Skeletal muscle tissue (tissue), 4 donors: ENCODE measurements around the gene ATP11C. TPM values are rescaled to one million over a fixed set of nuclear protein-coding genes. Genes with fewer than 3 reads are reported as not detected.

Source experiments
- H3K27ac ChIP-seq: one replicate; pipeline ENCODE4 v1.7.0; 2013; ENCODE audit warnings: mild to moderate bottlenecking, low read depth, low read length, inconsistent platforms
- H3K27me3 ChIP-seq, 3 donors: one replicate each; pipeline ENCODE4 v1.7.0; 2013; ENCODE audit warnings: low read length in 3 of 3; ENCODE audit not compliant: control insufficient read depth in 3 of 3, insufficient read depth in 3 of 3
- H3K36me3 ChIP-seq, 3 donors: one replicate each; pipeline ENCODE4 v1.7.0; 2013; ENCODE audit warnings: low read length in 3 of 3; ENCODE audit not compliant: control insufficient read depth in 3 of 3, insufficient read depth in 3 of 3
- H3K4me1 ChIP-seq, 3 donors: one replicate each; pipeline ENCODE4 v1.7.0; 2013; ENCODE audit warnings: low read length in 3 of 3, mild to moderate bottlenecking in 3 of 3; ENCODE audit not compliant: control insufficient read depth in 3 of 3, insufficient read depth in 3 of 3
- H3K4me3 ChIP-seq, 3 donors: one replicate each; pipeline ENCODE4 v1.7.0; 2013; ENCODE audit warnings: low read length in 3 of 3
- H3K9ac ChIP-seq, 3 donors: one replicate each; pipeline ENCODE4 v1.7.0; 2013; ENCODE audit warnings: low read length in 3 of 3, mild to moderate bottlenecking in 3 of 3, moderate library complexity in 2 of 3, low read depth in 1 of 3
- H3K9me3 ChIP-seq, 3 donors: one replicate each; pipeline ENCODE4 v1.7.0; 2013; ENCODE audit warnings: low read length in 3 of 3; ENCODE audit not compliant: control insufficient read depth in 3 of 3
- total RNA-seq: library from RNA; depleted of rRNA; stranded (reverse); fragments of >200 nt; gene quantifications from one replicate; pipeline ENCODE4 v1.2.3, GENCODE V29; 2014
- donor health status: Osteomylitis.

Gene ATP11C
- total RNA-seq, 1 donor from 2014 or later = 17.7 TPM

DNA sequence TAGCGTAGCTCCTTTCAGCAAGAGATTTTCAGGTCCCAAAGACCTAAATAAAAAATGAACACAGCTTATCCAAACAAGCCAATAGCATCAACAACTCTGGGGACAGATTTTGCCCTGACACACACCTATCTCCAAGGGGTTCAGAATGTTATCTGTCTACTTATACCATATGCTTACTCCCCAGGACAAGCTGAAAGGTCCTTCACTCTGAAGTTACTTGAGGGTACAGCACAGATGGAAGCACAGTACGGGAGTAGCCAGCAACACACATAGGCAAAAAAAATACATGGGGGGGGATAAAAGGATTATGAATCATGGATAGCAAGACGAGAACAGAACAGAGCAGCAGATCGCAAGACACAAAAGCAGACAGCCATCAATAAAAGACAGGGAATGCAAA, 134.2 kb downstream of the ATP11C start:
- Histone ChIP-seq H3K4me3 (no peak overlapping the region), H3K27ac (no peak overlapping the region), H3K9ac (no peak overlapping the region), H3K36me3 (no peaks in the 10 kb centered on the region), H3K27me3 (no peaks in the 10 kb centered on the region), H3K4me1 (no peaks in the 10 kb centered on the region), H3K9me3 (no peaks in the 10 kb centered on the region)

GRCh38 chrX:139795196-139795595, 137.7 kb downstream of the ATP11C start:
- Histone ChIP-seq H3K4me3 (no peak overlapping the region), H3K9ac (no peak overlapping the region), H3K36me3 (no peaks in the 10 kb centered on the region)

DNA sequence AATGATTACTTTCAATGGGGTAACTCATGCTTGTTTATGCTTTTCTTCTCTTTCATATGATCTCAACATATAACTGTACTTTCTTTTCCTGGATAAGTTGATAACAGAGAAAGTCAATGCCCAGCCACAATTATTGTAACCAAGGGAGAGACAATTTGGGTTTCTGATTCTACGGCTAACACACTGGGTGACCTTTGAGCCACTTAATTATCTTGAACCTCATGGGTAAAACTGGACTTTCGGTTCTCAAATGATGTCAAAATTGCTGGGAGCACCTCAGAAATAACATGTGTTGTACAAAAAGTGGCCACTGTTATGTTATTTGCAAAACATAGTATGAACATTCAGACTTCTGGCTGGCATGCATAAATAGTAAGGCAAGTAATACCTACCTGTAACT, 145.3 kb downstream of the ATP11C start:
- H3K4me1 ChIP-seq = no peaks in the 10 kb centered on the region
- H3K9ac ChIP-seq = no peak overlapping the region
- no peak overlapping the region for H3K27ac ChIP-seq
- peaks cover 0 to 2% (median 0%) of the 10 kb centered on the region in 3 donors for H3K36me3 ChIP-seq
- H3K27me3 ChIP-seq = no peaks in the 10 kb centered on the region
- H3K4me3 ChIP-seq = no peak overlapping the region
- no peaks in the 10 kb centered on the region for H3K9me3 ChIP-seq

More at GRCh38 chrX:139795196-139795595, 137.7 kb downstream of the ATP11C start:
- H3K4me1 ChIP-seq = no peaks in the 10 kb centered on the region
- no peaks in the 10 kb centered on the region for H3K9me3 ChIP-seq
- H3K27ac ChIP-seq = no peak overlapping the region
- no peaks in the 10 kb centered on the region for H3K27me3 ChIP-seq

- Histone ChIP-seq H3K27me3 (no peaks in the 10 kb centered on the region), H3K27ac (no peak overlapping the region), H3K9me3 (no peaks in the 10 kb centered on the region), H3K4me1 (no peaks in the 10 kb centered on the region), H3K4me3 (no peak overlapping the region), H3K9ac (no peak overlapping the region), H3K36me3 (peaks cover 0 to 2% (median 0%) of the 10 kb centered on the region in 3 donors)
Observed at GRCh38 chrX:139784807-139785206, 148.0 kb downstream of the ATP11C start.

- Histone ChIP-seq H3K27ac (no peak overlapping the region), H3K4me1 (no peaks in the 10 kb centered on the region), H3K9me3 (no peaks in the 10 kb centered on the region)
Observed at GRCh38 chrX:139783959-139784358, 148.9 kb downstream of the ATP11C start.

DNA sequence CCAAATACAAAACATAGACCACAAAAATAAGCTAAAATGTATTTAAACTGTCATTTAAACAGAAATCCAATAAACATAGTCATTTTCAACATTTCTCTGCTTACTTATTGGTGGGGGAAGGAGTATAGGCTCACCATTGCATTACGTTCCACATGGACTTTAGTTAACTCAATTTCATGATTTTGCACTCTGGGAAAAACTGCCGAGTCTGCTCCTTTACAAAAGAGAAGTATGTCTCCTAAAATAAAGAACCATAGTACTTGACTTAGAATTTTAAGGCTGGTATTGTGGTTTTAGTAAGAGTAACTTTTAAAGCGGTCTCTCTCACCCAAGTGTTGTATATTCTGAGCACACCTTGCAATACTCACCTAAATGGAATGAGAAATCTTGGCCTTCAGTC, 149.8 kb downstream of the ATP11C start:
- no peaks in the 10 kb centered on the region for H3K9me3 ChIP-seq
- H3K36me3 ChIP-seq = peaks cover 0 to 2% (median 0%) of the 10 kb centered on the region in 3 donors
- H3K27me3 ChIP-seq = no peaks in the 10 kb centered on the region
- H3K9ac ChIP-seq = no peak overlapping the region
- H3K4me3 ChIP-seq = no peak overlapping the region
- H3K4me1 ChIP-seq = no peaks in the 10 kb centered on the region
- H3K27ac ChIP-seq = no peak overlapping the region

More at GRCh38 chrX:139783959-139784358, 148.9 kb downstream of the ATP11C start:
- peaks cover 0 to 2% (median 0%) of the 10 kb centered on the region in 3 donors for H3K36me3 ChIP-seq
- no peak overlapping the region for H3K4me3 ChIP-seq
- H3K9ac ChIP-seq = no peak overlapping the region
- no peaks in the 10 kb centered on the region for H3K27me3 ChIP-seq

DNA sequence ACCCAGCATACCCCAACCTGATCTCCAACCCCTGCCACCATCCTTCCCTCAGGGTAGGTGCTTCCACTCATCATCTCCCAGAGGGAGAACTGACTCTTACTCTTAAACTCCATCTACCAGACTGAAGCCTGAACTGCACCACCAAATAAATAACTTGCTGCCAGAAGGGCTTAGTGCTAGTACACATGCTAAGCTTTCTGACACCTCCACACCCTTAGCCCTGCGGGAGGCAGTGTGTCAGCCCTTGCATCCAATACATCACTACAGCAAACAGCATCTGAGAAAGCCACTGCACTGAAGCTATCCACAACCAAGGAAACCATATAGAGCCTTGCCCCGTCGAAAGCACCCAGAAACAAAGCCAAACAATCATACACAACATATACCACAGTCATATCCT, 156.3 kb downstream of the ATP11C start:
- no peak overlapping the region for H3K4me3 ChIP-seq
- no peaks in the 10 kb centered on the region for H3K27me3 ChIP-seq
- no peaks in the 10 kb centered on the region for H3K9me3 ChIP-seq
- no peak overlapping the region for H3K9ac ChIP-seq
- H3K27ac ChIP-seq = no peak overlapping the region
- no peaks in the 10 kb centered on the region for H3K4me1 ChIP-seq
- no peaks in the 10 kb centered on the region for H3K36me3 ChIP-seq

- Histone ChIP-seq H3K4me1 (no peaks in the 10 kb centered on the region), H3K27ac (no peak overlapping the region), H3K4me3 (no peak overlapping the region), H3K36me3 (peaks cover 0 to 4% (median 2%) of the 10 kb centered on the region in 3 donors), H3K27me3 (no peaks in the 10 kb centered on the region), H3K9ac (no peak overlapping the region), H3K9me3 (no peaks in the 10 kb centered on the region)
Observed at GRCh38 chrX:139770366-139770765, 162.5 kb downstream of the ATP11C start.

GRCh38 chrX:139766545-139766983, 166.3 kb downstream of the ATP11C start:
- Histone ChIP-seq H3K27ac (no peak overlapping the region), H3K27me3 (no peaks in the 10 kb centered on the region), H3K4me1 (no peaks in the 10 kb centered on the region), H3K4me3 (no peak overlapping the region), H3K9ac (no peak overlapping the region), H3K36me3 (peaks cover 0 to 5% (median 4%) of the 10 kb centered on the region in 3 donors), H3K9me3 (no peaks in the 10 kb centered on the region)

DNA sequence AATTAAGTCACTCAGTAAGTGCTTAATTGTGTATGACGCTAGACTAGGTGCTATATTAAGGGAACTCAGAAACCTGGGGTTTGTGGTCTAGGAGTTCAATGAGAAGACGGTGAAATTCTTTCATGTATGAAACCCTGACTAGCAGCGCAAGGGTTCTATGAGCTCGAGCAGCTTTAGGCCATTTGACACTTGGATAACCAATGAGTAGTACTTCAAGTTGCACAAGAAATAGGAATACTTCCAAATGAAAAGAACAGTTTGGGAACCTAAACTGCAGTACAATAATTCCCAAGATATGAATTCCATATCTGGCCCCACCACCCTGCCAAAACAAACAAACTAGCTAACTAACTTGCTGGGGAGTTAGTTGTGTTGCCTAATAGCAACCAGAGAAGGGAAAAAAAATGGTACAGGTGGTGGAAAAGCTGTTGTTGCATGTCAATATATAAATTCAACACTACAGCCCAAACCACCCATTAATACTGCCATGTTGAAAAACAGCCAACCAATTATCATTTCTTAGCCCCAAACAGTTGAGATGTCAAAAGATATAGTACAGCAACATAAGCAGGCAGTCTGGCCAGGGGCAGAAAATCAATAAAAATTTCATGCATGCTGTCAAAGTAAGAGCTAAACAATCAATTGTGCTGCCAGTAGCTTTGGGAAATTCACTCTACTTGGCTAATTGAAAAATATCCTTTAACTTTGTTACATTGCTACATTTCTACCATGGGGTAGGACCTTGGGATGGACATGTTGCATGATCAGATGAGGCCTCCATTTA, 170.3 kb downstream of the ATP11C start:
- Histone ChIP-seq H3K27me3 (no peaks in the 10 kb centered on the region), H3K9me3 (no peaks in the 10 kb centered on the region), H3K4me3 (no peak overlapping the region), H3K36me3 (peaks cover 0 to 5% (median 4%) of the 10 kb centered on the region in 3 donors), H3K4me1 (no peaks in the 10 kb centered on the region), H3K9ac (no peak overlapping the region), H3K27ac (no peak overlapping the region)
